T-helper 2 cell (primary cell): ENCODE data around the gene ARL15.
"Not testable (repeated sequence)": the region's sequence is repeated elsewhere in the genome, so short reads cannot be mapped to it uniquely, and the experiment has no call there.

Experiments used
- DNase-seq, 5 experiments: peaks; one replicate each; pipeline versions ENCODE4 v3.0.0 to v3.0.0-alpha.2; 2012 to 2022

Gene ARL15

DNA sequence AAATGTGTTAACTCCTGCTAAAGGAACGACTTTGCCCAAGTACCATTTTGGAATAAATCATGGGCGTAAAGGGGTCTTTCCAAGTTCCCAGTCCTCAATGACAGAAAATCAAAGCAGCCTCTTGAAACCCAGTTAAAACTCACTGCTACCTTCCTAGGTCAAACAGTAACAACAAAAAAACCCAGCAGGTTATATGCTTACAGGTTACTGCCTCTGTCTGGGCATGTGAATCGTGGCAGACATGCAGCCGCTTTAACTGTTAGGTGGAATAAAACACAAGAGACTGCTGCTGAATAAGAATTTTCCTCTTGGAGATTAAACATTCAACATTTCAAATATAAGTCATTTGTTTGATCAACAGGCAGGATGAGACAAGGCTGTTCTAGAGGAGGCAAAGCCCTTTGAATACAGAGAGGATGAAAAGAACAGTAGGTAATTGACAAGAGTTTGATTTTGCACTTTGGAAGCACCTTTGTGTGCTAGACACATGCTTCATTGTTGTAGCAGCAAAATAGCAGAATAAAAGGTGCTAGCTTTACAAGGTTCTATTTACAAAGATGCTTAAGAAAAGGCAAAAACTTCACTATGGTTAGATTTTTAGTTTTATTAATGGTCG, 430.6 kb downstream of the ARL15 start:
- no peak for DNase-seq

GRCh38 chr5:53878015-53878414, 432.4 kb downstream of the ARL15 start:
- no peak for DNase-seq

- DNase-seq, result no peak
Observed at GRCh38 chr5:53877243-53877642, 433.1 kb downstream of the ARL15 start.

GRCh38 chr5:53874409-53874808, 436.0 kb downstream of the ARL15 start:
- DNase-seq, result peak in 1 of 5 experiments; percentile 2

DNA sequence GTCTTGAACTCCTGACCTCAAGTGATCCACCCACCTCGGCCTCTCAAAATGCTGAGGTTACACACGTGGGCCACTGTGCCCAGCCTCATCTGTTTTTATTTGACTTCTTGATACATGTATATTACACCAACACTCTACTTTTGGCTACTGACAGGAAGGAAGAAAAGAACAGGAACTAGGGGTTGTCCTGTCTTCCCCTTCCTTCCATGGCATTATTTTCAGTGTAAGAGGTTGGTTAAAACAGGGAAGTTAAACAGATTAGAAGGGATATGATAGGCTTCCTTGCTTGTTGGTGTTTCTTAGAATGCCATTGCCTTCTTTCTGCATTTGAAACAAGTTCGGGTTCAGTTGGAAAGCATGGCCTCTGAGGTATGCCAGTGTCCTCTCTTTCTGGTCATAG, 437.1 kb downstream of the ARL15 start:
- DNase-seq, result no peak

DNA sequence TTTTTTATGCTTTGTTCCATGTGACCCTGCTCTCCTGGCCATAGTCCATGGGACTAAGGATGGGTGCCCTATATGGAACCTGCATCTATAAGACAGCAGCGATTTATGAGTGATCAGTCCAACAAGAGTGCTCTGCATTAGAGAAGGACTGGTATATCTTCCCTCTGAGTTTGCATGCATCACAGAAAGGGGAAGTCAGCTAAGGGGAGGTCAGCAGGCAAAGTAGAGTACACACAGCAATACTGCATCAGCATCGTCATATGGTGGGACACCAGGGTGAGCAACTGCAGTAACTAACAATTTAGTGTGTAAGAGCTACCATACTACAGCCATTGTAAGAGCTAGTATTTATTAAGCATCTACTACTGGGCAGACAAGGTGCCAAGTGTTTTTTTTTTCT, 438.6 kb downstream of the ARL15 start:
- DNase-seq, result no peak

DNA sequence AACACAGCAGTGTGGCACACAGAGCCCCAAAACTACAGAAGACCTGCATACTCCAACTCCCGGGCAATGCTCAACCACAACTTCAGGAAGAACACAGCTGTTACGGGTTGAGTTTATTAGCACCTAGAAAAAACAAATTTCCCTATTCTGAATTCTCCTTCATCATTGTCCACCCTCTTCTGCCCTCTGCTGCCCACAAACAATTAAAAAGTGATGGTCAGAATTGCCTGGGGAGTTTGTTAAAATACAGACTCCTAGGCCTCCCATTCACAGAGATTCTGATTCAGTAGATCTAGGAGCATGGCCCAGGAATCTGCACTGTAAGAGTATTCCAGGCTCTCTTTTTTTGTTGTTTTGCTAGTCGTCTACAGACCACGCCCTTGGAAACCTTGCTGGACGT, 439.3 kb downstream of the ARL15 start:
- no peak for DNase-seq

GRCh38 chr5:53858700-53859456, 451.5 kb downstream of the ARL15 start:
- no peak for DNase-seq

DNA sequence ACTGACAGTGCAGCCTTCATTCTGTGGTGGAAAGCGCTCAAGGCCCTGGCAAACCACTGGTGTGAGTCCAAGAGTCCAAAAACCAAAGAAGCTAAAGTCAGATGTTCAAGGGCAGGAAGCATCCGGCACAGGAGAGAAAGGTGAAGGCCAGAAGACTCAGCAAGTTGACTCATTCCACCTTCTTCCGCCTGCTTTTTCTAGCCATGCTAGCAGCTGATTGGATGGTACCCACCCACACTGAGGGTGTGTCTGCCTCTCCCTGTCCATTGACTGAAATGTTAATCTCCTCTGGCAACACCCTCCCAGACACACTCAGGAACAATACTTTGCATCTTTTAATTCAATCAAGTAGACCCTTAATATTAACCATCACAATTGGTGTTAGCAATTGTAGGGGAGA, 453.9 kb downstream of the ARL15 start:
- no peak for DNase-seq

- DNase-seq, result not testable (repeated sequence)
Observed at GRCh38 chr5:53836851-53837430, 473.4 kb downstream of the ARL15 start.

DNA sequence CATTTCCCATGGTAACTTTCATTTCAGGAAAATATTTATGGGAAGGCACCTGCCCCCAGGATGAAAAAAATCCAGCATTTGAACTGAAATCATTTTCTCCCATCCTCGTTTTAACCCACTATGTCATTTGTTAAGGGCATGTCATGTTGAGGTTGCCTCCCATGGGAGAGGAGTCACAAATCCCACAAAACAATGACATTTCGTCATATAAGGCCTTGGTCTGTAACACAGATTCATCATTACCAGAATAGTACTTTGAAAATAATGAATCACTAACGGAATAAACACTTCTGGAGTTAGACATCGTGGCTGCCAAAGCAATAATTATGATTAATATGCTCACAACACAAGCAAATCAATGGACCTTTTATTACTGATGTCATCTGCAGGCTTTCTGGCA, 475.9 kb downstream of the ARL15 start:
- DNase-seq, result no peak
